ENCODE results near the gene SLC29A1.

SLC29A1 gene

GRCh38 chr6:44238687-44239350 lies 15.4 kb downstream of the SLC29A1 start:
- DNase-seq = peak; percentile 37

- DNase-seq = no peak
These were observed 19.9 kb downstream of the SLC29A1 start for GRCh38 chr6:44243345-44243744.

- DNase-seq = no peak
These were observed 22.1 kb downstream of the SLC29A1 start for GRCh38 chr6:44245391-44245911.

- DNase-seq = peak; percentile 82
These were observed 22.7 kb downstream of the SLC29A1 start for GRCh38 chr6:44245912-44246662.

GRCh38 chr6:44246663-44247337 lies 23.4 kb downstream of the SLC29A1 start, which contains the start of gene HSP90AB1:
Gene HSP90AB1 (plus strand): TSS chr6:44247101. CDS start chr6:44248630, 1,529 bp downstream.
- DNase-seq = peak; percentile 97

GRCh38 chr6:44247338-44248302 lies 24.2 kb downstream of the SLC29A1 start:
- DNase-seq = peak; percentile 56

- no peak for DNase-seq
These were observed 25.2 kb downstream of the SLC29A1 start for GRCh38 chr6:44248579-44248978.

GRCh38 chr6:44249082-44249748 lies 25.8 kb downstream of the SLC29A1 start:
- no peak for DNase-seq

- no peak for DNase-seq
These were observed 26.8 kb downstream of the SLC29A1 start for GRCh38 chr6:44250067-44250717.

GRCh38 chr6:44250718-44251123 lies 27.3 kb downstream of the SLC29A1 start:
- no peak for DNase-seq

GRCh38 chr6:44251576-44252524 lies 28.5 kb downstream of the SLC29A1 start:
- DNase-seq = no peak

GRCh38 chr6:44253307-44254101 lies 30.1 kb downstream of the SLC29A1 start:
- peak; percentile 58 for DNase-seq

GRCh38 chr6:44254191-44255104 lies 31.1 kb downstream of the SLC29A1 start:
- DNase-seq = no peak

- DNase-seq = no peak
These were observed 31.9 kb downstream of the SLC29A1 start for GRCh38 chr6:44255105-44255808.

GRCh38 chr6:44255871-44256774 lies 32.7 kb downstream of the SLC29A1 start:
- DNase-seq = no peak

GRCh38 chr6:44256775-44257024 lies 33.3 kb downstream of the SLC29A1 start:
- DNase-seq = peak; percentile 21
